ENCODE data around the gene ITIH1.
"Not testable (repeated sequence)": the region's sequence is repeated elsewhere in the genome, so short reads cannot be mapped to it uniquely, and the experiment has no call there.

ITIH1 gene, protein sequence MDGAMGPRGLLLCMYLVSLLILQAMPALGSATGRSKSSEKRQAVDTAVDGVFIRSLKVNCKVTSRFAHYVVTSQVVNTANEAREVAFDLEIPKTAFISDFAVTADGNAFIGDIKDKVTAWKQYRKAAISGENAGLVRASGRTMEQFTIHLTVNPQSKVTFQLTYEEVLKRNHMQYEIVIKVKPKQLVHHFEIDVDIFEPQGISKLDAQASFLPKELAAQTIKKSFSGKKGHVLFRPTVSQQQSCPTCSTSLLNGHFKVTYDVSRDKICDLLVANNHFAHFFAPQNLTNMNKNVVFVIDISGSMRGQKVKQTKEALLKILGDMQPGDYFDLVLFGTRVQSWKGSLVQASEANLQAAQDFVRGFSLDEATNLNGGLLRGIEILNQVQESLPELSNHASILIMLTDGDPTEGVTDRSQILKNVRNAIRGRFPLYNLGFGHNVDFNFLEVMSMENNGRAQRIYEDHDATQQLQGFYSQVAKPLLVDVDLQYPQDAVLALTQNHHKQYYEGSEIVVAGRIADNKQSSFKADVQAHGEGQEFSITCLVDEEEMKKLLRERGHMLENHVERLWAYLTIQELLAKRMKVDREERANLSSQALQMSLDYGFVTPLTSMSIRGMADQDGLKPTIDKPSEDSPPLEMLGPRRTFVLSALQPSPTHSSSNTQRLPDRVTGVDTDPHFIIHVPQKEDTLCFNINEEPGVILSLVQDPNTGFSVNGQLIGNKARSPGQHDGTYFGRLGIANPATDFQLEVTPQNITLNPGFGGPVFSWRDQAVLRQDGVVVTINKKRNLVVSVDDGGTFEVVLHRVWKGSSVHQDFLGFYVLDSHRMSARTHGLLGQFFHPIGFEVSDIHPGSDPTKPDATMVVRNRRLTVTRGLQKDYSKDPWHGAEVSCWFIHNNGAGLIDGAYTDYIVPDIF

GRCh38 chr3:52777127-52777958, at the start of gene ITIH1:
TSS of gene ITIH1 (plus strand) at chr3:52777599. CDS start at chr3:52777616, 17 bp downstream.
- no peak for DNase-seq

- not testable (repeated sequence) for DNase-seq
Measured at GRCh38 chr3:52728753-52729152, 48.6 kb upstream of the ITIH1 start.

DNA sequence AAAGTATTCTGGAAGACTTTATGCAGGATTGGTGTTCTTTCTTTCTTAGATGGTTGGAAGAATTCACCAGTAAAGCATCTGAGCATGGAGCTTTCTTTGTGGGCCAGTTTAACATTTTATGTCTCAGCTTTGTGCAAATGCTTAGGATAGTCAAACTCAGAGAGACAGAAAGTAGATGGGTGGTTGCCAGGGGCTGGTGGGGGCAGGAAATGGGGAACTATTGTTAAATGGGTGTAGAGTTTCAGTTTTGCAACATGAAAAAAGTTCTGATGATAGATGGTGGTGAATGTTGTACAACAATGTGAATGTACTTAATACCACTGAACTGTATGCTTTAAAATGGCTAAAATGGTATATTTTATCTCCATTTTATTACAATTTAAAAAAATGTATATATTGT, 46.7 kb upstream of the ITIH1 start:
- no peak for DNase-seq

GRCh38 chr3:52731590-52731989, 45.8 kb upstream of the ITIH1 start:
- no peak for DNase-seq

DNA sequence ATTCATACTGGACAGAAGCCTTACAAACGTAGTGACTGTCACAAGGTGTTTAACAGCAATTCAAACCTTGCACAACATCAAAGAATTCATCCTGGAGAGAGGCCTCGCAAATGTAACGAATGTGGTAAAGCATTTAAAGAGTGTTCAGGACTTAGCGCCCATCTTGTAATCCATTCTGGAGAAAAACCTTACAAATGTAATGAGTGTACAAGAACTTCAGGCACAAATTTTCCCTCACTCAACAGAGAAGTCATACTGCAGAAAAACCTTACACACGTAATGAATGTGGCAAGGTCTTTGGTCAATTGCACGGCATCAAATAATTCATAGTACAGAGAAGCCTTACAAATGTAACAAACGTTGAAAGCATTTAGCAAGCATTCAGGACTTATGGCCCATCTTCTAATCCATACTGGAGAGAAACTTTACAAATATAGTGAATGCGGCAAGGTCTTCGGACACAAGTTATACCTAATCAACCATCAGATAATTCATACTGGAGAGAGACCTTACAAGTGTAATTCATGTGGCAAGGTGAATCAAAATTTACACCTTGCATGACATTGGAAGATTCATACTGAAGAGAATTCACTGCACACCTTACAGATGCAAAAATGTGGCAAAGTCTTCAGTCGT, 44.0 kb upstream of the ITIH1 start:
- no peak for DNase-seq

GRCh38 chr3:52739730-52740129, 37.7 kb upstream of the ITIH1 start:
- no peak for DNase-seq

DNA sequence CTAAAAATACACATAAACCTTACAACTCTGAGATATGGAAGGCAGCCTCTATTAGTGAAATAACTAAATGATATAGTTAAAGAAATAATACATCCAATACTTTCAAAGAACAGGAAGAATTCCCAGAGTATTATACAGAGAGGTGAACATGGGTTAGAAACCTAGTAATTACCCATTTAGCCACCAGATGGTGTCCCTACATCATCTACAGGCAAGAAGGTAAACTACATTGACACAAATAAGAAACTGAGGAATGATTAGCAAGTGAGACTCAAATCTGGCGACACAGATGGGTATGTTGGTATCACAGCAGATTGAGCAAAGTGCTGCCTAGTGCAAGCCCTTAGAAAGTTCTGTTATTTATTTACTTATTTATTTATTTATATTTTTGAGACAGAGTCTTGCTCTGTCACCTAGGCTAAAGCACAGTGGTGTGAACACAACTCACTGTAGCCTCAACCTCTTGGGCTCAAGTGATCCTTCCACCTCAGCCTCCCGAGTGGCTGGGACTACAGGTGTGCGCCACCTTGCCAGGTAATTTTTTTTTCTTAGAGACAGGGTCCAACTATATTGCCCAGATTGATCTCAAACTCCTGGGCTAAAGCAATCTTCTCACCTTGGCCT, 34.9 kb upstream of the ITIH1 start:
- DNase-seq, result peak; percentile 18

GRCh38 chr3:52743152-52743551, 34.2 kb upstream of the ITIH1 start:
- DNase-seq, result no peak

- no peak for DNase-seq
Measured at GRCh38 chr3:52743721-52744120, 33.7 kb upstream of the ITIH1 start.

DNA sequence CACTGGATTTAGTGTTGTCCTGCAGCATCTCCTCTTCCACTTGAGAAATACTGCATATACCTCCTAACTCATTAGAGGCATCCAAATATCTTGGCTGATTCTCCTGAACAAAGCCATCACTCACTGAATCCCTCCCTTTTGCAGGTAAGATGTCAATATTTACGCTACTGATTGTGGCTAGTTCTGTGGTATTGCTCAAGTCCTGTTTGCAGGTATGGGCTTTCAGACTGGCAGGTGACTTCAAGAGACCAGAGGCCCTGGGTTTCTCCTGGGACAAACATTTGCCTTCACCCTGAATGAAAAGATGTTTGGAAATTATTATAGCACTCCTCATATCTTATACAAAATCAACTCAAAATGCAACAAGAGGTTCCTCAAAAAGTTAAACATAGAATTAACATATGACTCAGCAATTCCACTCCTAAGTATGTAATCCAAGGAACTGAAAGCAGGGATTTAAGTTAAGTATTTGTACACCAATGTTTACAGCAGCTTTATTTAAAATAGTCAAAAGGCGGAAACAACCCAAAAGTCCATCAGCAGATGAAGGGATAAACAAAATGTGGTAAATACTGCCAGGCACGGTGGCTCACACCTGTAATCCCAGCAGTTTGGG, 25.2 kb upstream of the ITIH1 start:
- no peak for DNase-seq

- DNase-seq, result no peak
Measured at GRCh38 chr3:52754373-52754772, 23.0 kb upstream of the ITIH1 start.

DNA sequence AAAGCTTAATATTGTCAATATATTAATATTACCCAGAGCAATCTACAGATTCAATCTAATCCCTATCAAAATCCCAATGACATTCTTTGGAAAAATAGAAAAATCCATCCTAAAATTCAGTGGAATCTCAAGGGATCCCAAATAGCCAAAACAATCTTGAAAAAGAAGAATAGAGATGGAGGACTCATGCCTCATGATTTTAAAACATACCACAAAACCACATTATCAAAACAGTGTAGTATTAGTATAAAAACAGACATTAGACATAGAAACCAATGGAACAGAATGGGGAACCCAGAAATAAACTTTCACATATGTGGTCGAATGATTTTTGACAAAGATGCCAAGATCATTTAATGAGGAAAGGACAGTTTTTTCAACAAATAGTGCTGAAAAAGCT, 21.3 kb upstream of the ITIH1 start:
- no peak for DNase-seq

GRCh38 chr3:52763466-52763865, 13.9 kb upstream of the ITIH1 start:
- DNase-seq, result no peak

- DNase-seq, result no peak
Measured at GRCh38 chr3:52769786-52770455, 7.5 kb upstream of the ITIH1 start.

DNA sequence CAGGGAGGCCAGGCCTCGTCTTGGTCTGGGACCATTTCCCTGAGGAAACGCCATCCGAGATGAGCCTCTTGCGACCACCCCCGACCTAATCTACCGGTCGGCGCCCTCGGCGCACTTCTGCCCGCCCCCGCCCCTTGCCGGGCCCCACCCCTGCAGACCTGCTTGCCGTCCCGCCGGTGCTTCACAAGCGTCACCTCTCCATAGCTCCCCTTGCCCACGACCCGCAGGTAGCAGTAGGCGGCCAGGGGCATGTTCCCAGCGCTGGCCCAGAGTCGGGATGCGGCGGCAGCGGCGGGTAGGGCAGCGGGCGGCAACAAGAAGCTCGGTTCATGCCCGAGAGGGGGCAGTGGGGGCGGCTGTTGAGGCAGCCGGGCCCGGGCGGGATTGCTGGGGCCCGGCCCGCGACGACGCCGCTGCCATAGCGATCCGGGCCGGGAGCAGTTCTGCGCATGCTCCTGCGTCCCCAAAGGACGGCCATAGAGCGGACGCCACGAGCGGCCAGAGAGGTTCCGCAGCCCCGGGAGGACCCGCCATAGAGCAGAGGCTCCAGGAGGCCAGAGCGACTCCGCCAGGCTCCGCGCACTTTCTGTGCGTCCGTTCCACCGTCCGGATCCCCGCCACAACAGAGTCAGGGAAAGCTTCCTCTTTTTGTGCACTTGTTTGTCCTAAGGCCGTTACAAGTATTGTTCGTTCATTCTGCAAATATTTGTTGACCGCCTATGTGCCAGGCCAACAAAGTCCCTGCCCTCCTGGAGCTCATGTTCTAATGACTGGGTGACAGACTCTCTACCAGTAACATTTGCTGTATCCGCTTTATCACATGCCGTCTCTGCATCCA, 6.7 kb upstream of the ITIH1 start, which contains the start of gene NEK4:
Gene NEK4, minus strand, starts transcription at position 445 of the 838 bp plus-strand sequence. Its CDS starts 194 bp downstream, at position 251.
- peak; percentile 90 for DNase-seq

- no peak for DNase-seq
Measured at GRCh38 chr3:52771334-52771681, 6.1 kb upstream of the ITIH1 start.

- DNase-seq, result no peak
Measured at GRCh38 chr3:52771702-52772101, 5.7 kb upstream of the ITIH1 start.

DNA sequence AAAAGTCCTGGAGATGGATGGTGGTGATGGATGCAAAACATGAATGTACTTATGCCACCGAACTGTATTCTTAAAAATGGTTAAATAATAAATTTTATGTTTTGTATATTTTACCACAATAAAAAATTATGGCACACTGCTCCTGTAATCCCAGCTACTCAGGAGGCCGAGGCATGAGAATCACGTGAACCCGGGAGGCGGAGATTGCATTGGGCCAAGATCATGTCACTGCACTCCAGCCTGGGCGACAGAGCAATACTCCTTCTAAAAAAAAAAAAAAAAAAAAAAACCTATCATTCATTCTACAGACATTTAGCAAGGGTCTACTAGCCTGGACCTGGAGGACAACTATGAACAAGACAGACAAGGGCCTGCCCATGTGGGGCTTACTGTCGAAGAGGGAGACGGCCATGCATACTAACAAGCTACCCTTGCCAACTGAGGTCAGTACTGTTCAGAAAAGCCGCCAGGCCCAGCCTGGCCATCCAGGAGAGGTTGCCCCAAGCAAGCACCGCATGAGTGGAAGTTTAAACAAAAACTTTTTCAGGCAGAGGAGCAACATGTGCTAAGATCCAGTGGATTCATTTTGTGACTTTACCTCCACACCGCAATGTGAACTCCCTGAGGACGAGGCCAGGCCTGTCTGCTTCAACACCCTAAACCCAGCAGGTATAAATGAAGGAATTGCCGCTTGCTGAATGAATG, 3.9 kb upstream of the ITIH1 start:
- no peak for DNase-seq

DNA sequence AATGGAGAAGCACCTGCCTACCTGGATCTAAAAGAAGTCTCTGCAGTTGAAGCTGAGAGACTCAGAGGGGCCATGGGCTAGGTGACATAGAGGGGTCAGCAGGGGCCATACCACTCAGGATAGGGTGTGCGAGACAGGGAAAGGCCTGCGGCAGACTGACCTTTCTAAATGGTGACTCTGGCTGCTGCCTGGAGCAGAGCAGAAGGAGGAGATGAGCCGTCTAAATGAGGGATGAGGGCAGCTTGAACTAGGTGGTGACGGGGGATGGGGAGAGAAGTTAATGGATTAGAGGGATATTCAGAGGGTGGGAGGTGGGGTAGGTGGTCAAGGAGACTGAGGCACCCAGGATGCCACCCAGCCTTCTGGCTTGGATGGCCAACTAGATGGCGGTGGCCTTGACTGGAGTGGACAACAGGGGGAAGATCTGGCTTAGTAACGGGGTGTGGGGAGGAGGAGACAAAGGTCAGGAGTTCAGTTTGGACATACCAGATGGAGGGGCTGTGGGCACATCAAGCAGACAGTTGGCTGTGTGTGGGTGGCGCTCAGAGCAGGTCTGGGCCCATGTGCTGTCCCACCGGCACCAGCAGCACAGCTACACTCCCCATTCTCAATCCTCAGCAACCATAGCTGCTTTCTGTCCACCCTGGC, 3.2 kb upstream of the ITIH1 start:
- DNase-seq, result no peak

All from CD4-positive, alpha-beta T cell treated with Interleukin-4 for 4 hours (primary cell).